Epithelial cell of esophagus (primary cell): Measurements from ENCODE around the gene LAPTM5.
A peak's percentile ranks its signal among the peaks of the same experiment; 100 is the strongest.

ENCODE experiments used
- DNase-seq: peaks from one replicate; pipeline ENCODE4 v3.0.0; 2010; ENCODE audit warnings: low read depth
- H3K4me3 ChIP-seq: 2 replicates; pipeline ENCODE4 v1.5.1; 2011; ENCODE audit warnings: mild to moderate bottlenecking, low read length, control low read depth
- TF ChIP-seq, protein P1 (sequence below): IDR thresholded peaks from 2 replicates; pipeline ENCODE4 v1.5.1; 2011; ENCODE audit warnings: low read depth, mild to moderate bottlenecking, low read length, control low read depth, inconsistent platforms; ENCODE audit not compliant: insufficient read depth; ENCODE audit errors: missing control alignments

LAPTM5 gene

DNA sequence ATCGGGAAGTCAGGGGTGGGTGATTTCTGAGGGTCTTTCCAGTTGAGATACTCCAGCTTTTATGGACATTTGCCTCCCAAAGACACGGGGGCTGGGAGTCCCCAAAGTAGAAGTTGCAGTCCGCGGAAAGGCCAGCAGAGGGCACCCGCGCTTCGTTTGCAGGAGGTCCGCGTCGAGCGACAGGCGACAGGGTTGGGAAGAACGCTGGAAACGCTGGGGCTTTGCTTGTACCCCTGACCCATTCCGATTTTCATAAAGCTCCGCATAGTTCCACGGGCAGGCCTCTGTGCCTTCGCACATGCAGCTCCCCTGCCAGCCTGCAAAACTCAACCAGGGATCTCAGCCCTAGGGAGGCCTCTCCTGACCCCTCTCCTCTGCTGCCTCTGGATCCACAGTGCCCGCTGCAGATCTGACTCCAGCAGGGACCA, 44.2 kb upstream of the LAPTM5 start:
- peak; percentile 59 for DNase-seq
- no peak overlapping the region for H3K4me3 ChIP-seq
- TF ChIP-seq, protein P1, sequence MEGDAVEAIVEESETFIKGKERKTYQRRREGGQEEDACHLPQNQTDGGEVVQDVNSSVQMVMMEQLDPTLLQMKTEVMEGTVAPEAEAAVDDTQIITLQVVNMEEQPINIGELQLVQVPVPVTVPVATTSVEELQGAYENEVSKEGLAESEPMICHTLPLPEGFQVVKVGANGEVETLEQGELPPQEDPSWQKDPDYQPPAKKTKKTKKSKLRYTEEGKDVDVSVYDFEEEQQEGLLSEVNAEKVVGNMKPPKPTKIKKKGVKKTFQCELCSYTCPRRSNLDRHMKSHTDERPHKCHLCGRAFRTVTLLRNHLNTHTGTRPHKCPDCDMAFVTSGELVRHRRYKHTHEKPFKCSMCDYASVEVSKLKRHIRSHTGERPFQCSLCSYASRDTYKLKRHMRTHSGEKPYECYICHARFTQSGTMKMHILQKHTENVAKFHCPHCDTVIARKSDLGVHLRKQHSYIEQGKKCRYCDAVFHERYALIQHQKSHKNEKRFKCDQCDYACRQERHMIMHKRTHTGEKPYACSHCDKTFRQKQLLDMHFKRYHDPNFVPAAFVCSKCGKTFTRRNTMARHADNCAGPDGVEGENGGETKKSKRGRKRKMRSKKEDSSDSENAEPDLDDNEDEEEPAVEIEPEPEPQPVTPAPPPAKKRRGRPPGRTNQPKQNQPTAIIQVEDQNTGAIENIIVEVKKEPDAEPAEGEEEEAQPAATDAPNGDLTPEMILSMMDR: peak; percentile 93

DNA sequence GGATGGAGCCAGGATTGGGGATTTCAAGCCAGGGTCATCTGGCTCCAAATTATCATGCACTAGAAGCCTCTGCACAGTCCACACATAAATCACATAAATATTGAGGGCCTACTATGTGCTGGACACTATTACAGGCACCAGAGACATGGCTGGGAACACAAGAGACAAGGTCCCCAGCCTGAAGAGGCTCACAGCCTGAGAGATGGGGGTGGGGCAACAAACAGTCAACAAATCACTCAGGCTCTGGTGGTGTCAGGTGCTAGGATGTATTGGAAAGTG, 41.6 kb upstream of the LAPTM5 start:
- TF ChIP-seq, protein P1: no peak
- DNase-seq: no peak
- H3K4me3 ChIP-seq: no peak overlapping the region

DNA sequence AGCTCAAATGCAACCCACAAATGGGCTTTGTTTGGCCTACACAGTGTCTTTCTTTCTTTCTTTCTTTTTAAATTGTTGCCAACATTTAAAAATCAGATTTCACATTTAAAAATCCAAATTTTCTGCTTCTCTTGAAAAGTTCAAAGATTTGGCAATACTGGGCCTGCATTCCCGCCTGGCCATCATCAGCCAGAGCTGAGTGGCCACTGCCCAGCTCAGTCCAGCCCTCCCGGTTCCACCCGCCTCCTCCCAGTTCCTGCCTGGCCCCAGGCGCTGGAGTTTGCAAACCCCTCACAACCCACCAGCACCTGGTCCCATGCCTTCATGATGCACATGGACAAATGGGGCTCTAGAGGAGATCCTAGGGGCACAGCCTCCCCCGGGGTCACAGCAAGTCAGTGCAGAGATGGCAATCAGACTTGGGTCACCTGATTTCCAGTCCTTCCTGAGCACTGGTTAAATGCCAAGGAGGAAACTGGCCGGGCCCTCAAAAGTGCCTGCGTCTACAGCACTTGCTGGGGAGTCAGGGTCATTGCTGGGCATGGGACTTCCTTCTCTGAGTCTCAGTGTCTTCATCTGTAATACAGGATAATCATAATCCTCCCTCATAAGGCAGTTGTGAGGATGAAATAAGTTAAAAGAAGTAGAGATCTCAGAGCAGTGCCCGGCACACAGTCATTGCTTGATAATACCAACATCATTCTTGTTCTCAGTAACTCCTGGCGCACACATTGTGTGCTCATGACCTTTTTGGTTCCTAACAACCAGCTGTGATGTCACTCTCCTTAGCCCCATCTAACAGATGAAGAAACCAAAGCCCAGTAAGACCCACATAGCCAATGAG, 41.0 kb upstream of the LAPTM5 start:
- TF ChIP-seq, protein P1: no peak
- no peak overlapping the region for H3K4me3 ChIP-seq
- no peak for DNase-seq

DNA sequence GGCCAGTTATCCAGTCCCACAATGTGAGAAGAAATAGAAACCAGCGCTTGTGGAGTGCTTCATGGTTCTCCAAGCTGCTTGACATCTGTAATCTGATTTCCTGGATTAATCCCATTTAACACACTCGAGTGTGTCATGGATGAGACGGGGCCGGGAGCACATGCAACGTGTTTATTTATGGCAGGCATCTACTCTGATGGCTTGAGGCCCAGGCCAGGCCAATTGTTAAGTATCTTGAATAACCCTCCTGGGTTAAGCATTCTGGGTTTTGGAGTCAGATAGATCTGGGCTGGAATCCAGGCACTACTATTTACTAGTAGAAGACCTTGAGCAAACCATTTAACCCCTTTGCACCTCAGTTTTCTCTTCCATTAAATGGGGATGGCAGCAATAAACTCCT, 37.5 kb upstream of the LAPTM5 start:
- H3K4me3 ChIP-seq: no peak overlapping the region
- TF ChIP-seq, protein P1: no peak
- DNase-seq: no peak

DNA sequence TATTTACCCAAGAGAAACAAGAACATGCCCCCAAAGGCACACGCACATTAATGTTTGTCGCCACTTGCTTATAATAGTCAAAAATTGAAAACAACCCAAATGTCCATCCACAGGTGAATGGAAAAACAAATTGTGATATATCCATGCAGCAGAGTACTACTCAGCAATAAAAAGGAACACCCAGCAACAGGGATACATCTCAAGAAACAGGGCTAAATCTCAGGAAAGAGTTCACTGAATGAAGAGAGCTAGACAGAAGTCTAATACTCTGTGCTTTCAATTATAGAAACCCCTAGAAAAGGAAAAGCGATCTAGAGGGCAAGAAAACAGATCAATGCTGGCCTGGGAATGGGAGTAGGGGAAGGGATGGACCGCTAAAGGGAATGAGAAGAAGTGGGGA, 36.7 kb upstream of the LAPTM5 start:
- H3K4me3 ChIP-seq: no peak overlapping the region
- DNase-seq: no peak
- TF ChIP-seq, protein P1: no peak

DNA sequence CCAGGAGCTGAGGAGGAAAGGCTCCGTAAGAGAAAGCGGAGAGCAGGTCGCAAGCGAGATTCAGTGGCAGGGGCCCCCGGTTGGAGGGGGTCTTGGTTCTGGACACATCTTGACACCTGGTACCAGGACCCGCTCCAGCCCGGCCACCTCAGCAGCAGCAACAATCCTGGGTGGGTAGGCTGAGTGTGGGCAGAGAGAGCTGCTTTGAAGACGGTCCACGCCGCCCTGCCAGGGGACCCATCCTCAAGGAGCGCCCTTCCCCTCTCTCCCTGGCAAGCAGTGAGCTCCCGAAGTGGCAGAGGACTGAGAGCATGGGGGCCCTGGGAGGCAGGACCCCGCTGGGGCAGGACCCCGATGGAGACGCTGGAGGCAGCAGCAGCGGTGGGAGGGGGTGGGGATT, 35.6 kb upstream of the LAPTM5 start:
- no peak for DNase-seq
- no peak overlapping the region for H3K4me3 ChIP-seq
- TF ChIP-seq, protein P1: no peak

DNA sequence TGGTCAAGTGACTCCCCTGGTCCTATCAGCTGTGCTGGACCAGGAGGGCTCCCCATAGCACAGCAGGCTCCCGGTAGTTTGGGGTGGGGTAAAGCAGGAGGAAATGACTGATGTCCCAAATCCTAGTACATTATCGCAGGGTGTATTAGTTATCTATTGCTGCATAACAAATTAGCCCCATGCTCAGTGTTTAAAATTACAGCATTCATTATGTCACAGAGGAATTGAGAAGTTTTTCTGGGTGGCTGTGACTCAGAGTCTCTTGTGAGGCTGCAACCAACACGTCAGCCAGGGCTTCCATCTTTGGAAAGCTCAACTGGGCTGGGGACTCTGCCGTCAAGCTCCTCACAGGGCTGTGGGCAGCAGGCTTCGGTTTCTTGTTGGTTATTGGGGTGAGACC, 34.3 kb upstream of the LAPTM5 start:
- no peak for DNase-seq
- TF ChIP-seq, protein P1: no peak
- H3K4me3 ChIP-seq: no peak overlapping the region
